Adrenal gland (tissue), 12 donors: Measurements from ENCODE around the gene TSN. TPM values are rescaled to one million over a fixed set of nuclear protein-coding genes. Genes with fewer than 3 reads are reported as not detected.
"Not testable (repeated sequence)": the region's sequence is repeated elsewhere in the genome, so short reads cannot be mapped to it uniquely, and the experiment has no call there.

Experiments used
- DNase-seq, 7 donors: peaks; one replicate each; pipeline ENCODE4 v3.0.0-alpha.2; 2019 to 2020
- H3K27ac ChIP-seq, 5 donors: fragments of 200-600 bp; sonication (generic) in 4 of 5; 1 replicate in 3 of 5; 2 replicates in 2 of 5; pipeline versions ENCODE4 v1.5.1 to v1.8.0; 2016 to 2020; ENCODE audit warnings: mild to moderate bottlenecking in 1 of 5
- H3K27me3 ChIP-seq: fragments of 200-600 bp; 2 replicates; pipeline ENCODE4 v1.8.0; 2021
- H3K36me3 ChIP-seq, 2 donors: fragments of 200-600 bp; replicated peaks in 1 of 2; 1 replicate in 1 of 2; 2 replicates in 1 of 2; pipeline versions ENCODE4 v1.5.1 to v1.8.0; 2018 to 2022
- H3K4me1 ChIP-seq, 2 donors: fragments of 200-600 bp; replicated peaks in 1 of 2; 1 replicate in 1 of 2; 2 replicates in 1 of 2; pipeline versions ENCODE4 v1.5.1 to v1.8.0; 2018 to 2021
- H3K4me3 ChIP-seq, 4 donors: fragments of 200-600 bp; sonication (generic) in 3 of 4; one replicate each; pipeline ENCODE4 v1.5.1; 2016 to 2018
- H3K9me3 ChIP-seq, 3 donors: fragments of 200-600 bp; sonication (generic) in 1 of 3; replicated peaks in 1 of 3; 1 replicate in 2 of 3; 2 replicates in 1 of 3; pipeline versions ENCODE4 v1.5.1 to v1.8.0; 2016 to 2021
- POLR2A ChIP-seq, 2 donors: fragments of 450-650 bp; IDR thresholded peaks; one replicate each; pipeline ENCODE4 v1.6.1; 2017; ENCODE audit warnings: antibody characterized with exemption in 2 of 2, mild to moderate bottlenecking in 2 of 2, moderate library complexity in 1 of 2
- WGBS, 4 donors: extraction: QIAGEN DNeasy Blood & Tissue Kit in 2 of 4; methylation state at CpG; one replicate each; pipeline versions ENCODE4 v1.1.5 to v1.1.7; 2013 to 2017; 5-methylcytosine and 5-hydroxymethylcytosine counted together
- intact Hi-C, 2 donors: fragments of 100-400 bp; cut with DNase I; formaldehyde crosslinking; loops; one replicate each; pipeline versions ENCODE4 v1.14.1 to v1.15.0; 2022 to 2023
- polyA plus RNA-seq, 3 donors: library from polyadenylated mRNA; stranded (reverse); fragments of 200-250 nt in 2 of 3; fragments of 350-450 nt in 1 of 3; fragmentation: Illumina TruSeq in 1 of 3; extraction: RNeasy Lipid Tissue Mini Kit (QIAGEN cat#74804) in 1 of 3; gene quantifications; one replicate each; pipeline ENCODE4 v1.2.3, GENCODE V29; 2013 to 2014
- total RNA-seq, 9 donors: library from RNA; depleted of rRNA in 4 of 9; stranded (reverse); fragments of >200 nt in 4 of 9; fragments of 120-200 nt in 1 of 9; fragmentation: NEBNext Ultra II Directional in 1 of 9; extraction: Animal tissue kit (Norgen Biotek cat#: 25700) in 1 of 9; gene quantifications; one replicate each; pipeline versions ENCODE4 v1.1.0 to v1.2.4, GENCODE V29; 2013 to 2023
- TF ChIP-seq, protein P1 (sequence below), 6 experiments: fragments of 450-650 bp in 4 of 6; fragments of 200-600 bp in 2 of 6; sonication (generic) in 1 of 6; IDR thresholded peaks; 1 replicate in 5 of 6; 2 replicates in 1 of 6; pipeline versions ENCODE4 v1.5.1 to v1.8.0; 2016 to 2021; ENCODE audit warnings: antibody characterized with exemption in 6 of 6, mild to moderate bottlenecking in 2 of 6, moderate library complexity in 1 of 6
- donor health status: healthy with polysubstance abuse.
- donor health status: Bipolar disorder and iron deficiency.
- donor health status: DM: yes; HTN: yes; CAD: no.
- donor health status: DM: no; HTN: no; CAD: no.
- donor health status: DM: no; HTN: no; CAD: no.
- donor health status: DM: yes; HTN: yes; CAD: no.

TSN gene
- total and polyA plus RNA-seq, 12 donors: 16.3 to 152 (median 47.3) TPM

DNA sequence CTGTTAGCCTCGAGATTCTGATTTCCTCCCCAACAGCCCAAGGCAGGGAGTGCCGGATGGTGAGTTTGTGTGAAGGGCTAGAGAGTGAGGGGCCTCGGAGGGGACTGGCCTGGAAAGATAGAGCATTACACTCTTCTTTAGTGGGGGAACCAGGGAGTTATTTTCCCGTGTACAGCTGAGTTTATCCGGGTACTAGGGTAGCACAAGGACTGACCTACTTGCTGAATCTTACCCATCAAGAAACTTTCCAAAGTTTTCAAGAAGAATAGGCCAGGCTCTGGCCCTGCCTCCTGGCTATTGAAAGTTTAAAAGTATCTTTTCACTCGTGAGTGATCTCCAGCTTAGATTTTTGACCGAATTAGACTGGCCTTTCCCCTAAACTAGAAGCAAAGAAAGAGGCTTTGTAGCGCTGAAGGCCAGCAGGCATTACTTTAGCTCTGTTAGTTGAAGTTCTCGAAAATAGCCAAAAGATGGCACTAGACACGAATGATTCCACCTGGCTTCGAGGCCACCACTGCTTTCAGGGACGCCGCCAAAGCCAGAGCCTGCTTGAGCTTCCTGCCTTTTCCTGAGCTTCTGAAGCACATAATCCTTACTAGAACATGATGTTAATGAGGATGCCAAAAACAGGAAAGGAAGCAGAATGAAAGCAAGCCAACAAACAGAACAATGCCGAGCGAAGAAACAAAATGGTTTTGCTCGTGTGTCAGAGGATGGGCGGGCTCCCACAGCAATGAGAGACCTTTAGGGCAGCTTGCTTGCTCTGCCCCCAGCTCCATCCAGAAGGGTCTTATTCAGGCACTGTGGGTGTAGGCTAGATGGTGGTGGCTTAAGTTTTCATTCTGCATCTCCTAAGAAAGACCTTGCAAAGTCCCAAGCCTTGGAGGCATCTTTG is 55.8 kb downstream of the TSN start:
- Histone ChIP-seq H3K27ac (no peak overlapping the region), H3K27me3 (no peaks in the 10 kb centered on the region), H3K4me3 (no peak overlapping the region), H3K4me1 (no peaks in the 10 kb centered on the region), H3K36me3 (no peaks in the 10 kb centered on the region), H3K9me3 (no peaks in the 10 kb centered on the region)
- 27 to 33% (median 32%) methylated on average over 14 to 17 of the region's 17 CpGs for WGBS, 4 donors
- TF ChIP-seq, protein P1, sequence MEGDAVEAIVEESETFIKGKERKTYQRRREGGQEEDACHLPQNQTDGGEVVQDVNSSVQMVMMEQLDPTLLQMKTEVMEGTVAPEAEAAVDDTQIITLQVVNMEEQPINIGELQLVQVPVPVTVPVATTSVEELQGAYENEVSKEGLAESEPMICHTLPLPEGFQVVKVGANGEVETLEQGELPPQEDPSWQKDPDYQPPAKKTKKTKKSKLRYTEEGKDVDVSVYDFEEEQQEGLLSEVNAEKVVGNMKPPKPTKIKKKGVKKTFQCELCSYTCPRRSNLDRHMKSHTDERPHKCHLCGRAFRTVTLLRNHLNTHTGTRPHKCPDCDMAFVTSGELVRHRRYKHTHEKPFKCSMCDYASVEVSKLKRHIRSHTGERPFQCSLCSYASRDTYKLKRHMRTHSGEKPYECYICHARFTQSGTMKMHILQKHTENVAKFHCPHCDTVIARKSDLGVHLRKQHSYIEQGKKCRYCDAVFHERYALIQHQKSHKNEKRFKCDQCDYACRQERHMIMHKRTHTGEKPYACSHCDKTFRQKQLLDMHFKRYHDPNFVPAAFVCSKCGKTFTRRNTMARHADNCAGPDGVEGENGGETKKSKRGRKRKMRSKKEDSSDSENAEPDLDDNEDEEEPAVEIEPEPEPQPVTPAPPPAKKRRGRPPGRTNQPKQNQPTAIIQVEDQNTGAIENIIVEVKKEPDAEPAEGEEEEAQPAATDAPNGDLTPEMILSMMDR (IDR thresholded peaks at IDR 0.05): peak; percentile 24 to 62 (median 52)
- no peak for TF ChIP-seq POLR2A (IDR thresholded peaks at IDR 0.05)
- intact Hi-C loops: no loop called here
- peak; percentile 56 to 84 (median 63) for DNase-seq

- intact Hi-C loops, H3K4me1 ChIP-seq, H3K27me3 ChIP-seq, DNase-seq, H3K4me3 ChIP-seq, H3K36me3 ChIP-seq, H3K27ac ChIP-seq, H3K9me3 ChIP-seq: not testable (repeated sequence)
- 78 to 86% (median 83%) methylated on average over 3 of the region's 3 CpGs for whole genome bisulfite sequencing, 4 donors
These were observed 57.6 kb downstream of the TSN start for GRCh38 chr2:121813083-121813482.

DNA sequence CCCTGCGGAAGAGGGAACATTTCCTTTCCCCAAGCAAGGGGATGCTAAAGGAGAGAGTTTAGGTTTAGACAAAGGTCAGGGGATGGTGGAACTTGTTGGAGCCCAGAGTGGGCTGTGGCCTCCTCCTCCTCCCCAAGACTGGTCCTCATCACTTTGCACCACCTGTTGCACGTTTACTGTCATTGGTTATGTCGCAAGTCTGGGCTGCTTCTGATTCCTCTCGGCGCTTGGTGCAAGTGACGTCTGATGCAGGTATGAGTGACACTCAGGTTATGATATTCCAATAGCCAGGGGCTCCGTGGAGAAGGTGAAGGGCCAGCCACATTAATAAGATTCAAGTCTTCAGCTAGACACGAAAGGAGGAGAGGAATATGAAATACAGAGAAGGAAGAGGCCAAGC is 59.8 kb downstream of the TSN start:
- WGBS, 4 donors: 77 to 80% (median 78%) methylated on average over 6 to 8 of the region's 8 CpGs
- TF ChIP-seq, protein P1 (IDR thresholded peaks at IDR 0.05): no peak
- TF ChIP-seq POLR2A (IDR thresholded peaks at IDR 0.05): no peak
- Histone ChIP-seq H3K9me3 (no peaks in the 10 kb centered on the region), H3K36me3 (no peaks in the 10 kb centered on the region), H3K27ac (no peak overlapping the region), H3K27me3 (no peaks in the 10 kb centered on the region), H3K4me3 (no peak overlapping the region), H3K4me1 (no peaks in the 10 kb centered on the region)
- intact Hi-C loops: no loop called here
- DNase-seq: no peak

DNA sequence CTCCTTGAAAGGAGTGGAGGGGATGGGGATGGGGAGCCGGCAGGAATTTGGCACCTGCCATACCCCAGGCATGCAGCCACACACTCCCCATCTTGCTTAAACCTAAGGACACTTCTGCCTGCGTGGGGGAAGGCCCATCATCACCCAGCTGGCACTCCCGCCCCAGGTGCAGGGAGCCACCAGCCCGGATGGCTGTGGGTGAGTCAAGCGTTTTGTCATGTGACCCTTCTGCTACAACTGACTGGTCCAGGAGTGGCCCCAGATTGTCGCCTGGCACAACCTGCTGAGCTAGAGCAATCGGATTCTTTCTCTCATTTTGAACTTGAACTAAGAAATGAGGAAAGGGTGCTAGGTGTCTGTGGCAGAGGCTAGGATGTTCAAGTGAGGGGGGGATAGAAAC is 61.3 kb downstream of the TSN start:
- Histone ChIP-seq H3K27ac (no peak overlapping the region), H3K27me3 (no peaks in the 10 kb centered on the region), H3K4me1 (no peaks in the 10 kb centered on the region), H3K4me3 (no peak overlapping the region), H3K36me3 (no peaks in the 10 kb centered on the region), H3K9me3 (no peaks in the 10 kb centered on the region)
- intact Hi-C loops: no loop called here
- 82 to 90% (median 88%) methylated on average over 3 to 7 of the region's 7 CpGs for WGBS, 4 donors
- TF ChIP-seq, protein P1 (IDR thresholded peaks at IDR 0.05): no peak
- TF ChIP-seq POLR2A (IDR thresholded peaks at IDR 0.05): no peak
- no peak for DNase-seq

- intact Hi-C loops: not testable (repeated sequence)
These were observed 61.9 kb downstream of the TSN start for GRCh38 chr2:121817304-121817703.

More at GRCh38 chr2:121817304-121817703, 61.9 kb downstream of the TSN start:
- not testable (repeated sequence) for H3K9me3 ChIP-seq, H3K4me1 ChIP-seq, DNase-seq, H3K4me3 ChIP-seq, H3K36me3 ChIP-seq, H3K27me3 ChIP-seq, H3K27ac ChIP-seq
- WGBS, 4 donors: 95 to 100% (median 99%) methylated on average over 1 of the region's 1 CpG

Other genes starting within 250 kb of the TSN start
- gene RNU4ATAC, start 224.8 kb upstream of the TSN start, total RNA-seq: 10 to 100 TPM in 1 of 9 donors, not detected in 8; 39.2 TPM
- gene RNU4ATAC, start 224.8 kb upstream of the TSN start, polyA plus RNA-seq: not detected
- 10 to 100 TPM; 38.4 to 66.1 (median 54.8) TPM for gene CLASP1, start 106.2 kb upstream of the TSN start, total RNA-seq
- 10 to 100 TPM; 14.9 to 24.3 (median 17.9) TPM for gene CLASP1, start 106.2 kb upstream of the TSN start, polyA plus RNA-seq
- 10 to 100 TPM; 13.2 to 88.3 (median 38.4) TPM for gene NIFK, start 18.8 kb upstream of the TSN start, total RNA-seq
- gene NIFK, start 18.8 kb upstream of the TSN start, polyA plus RNA-seq: 100 to 1,000 TPM in 1 of 3 donors, 10 to 100 TPM in 2; 68.1 to 134 (median 80.9) TPM